Medulla oblongata (tissue), 1 donor: ENCODE data around the gene ATXN1.
A peak's percentile ranks its signal among the peaks of the same experiment; 100 is the strongest.

ENCODE experiments used
- DNase-seq: peaks from one replicate; pipeline ENCODE4 v3.0.0-alpha.2; 2015; ENCODE audit errors: extremely low spot score

The ATXN1 gene

GRCh38 chr6:16743664-16744210 lies 17.5 kb downstream of the ATXN1 start:
- DNase-seq: no peak

- no peak for DNase-seq
Observed at GRCh38 chr6:16742116-16742515, 19.1 kb downstream of the ATXN1 start.

DNA sequence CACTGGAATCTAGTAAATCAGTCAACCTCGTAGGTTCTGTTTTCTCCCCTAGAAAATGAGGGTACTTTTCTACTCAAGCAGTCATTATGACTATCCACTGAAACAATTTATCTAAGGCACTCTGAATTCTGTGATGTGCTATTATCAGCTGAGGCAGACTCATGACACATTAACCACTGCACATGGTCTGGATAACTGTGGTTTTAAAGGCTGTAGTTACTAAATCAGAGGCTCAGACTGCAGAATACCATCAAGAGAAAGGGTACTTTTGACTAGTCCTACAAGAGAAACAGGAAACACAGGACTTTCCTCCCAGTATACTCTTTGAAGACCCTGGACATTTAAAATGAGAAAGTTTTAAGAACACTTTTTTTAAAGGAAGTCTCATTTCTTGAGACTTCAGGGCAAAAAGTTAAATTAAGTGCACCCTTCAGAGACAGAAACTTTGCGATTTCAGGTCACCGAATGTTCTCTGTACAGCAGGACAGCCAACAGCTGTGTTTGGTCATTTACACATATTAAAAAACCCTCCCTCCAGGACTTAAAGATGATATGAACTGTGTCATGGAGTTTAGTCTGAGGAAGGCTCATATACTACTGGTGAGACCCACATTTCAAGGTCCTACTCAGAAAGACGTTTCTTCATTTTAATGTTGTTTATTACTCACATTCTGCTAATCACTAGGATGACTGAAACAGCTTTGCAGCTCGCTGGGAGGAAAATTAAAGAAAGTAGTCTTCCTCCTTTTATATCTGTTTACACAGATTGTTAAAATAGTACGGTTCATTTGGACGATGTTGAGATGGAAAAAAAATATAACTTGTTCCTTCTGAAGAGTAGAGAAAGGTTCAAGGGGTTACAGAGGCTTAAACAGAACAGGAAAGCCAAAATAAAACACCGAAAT lies 19.9 kb downstream of the ATXN1 start:
- DNase-seq: no peak

DNA sequence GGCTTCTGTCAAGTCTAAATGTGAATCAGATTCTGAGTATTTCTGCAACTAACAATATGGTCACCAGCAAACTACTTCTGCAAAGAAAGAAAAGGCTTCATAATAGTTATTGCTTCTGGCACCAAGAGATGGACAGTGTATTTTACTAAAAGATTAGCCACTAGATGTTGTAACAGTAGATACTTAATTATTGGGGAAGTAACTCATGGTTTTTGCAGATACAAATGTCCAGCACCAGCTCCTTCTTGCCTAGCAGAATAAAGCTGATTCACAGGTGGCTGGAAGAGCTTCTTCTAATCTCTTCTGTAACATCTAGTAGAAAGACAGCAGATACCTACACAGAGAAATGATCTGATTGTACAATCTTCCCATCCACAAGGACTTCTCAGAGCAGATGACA lies 21.2 kb downstream of the ATXN1 start:
- DNase-seq: no peak

DNA sequence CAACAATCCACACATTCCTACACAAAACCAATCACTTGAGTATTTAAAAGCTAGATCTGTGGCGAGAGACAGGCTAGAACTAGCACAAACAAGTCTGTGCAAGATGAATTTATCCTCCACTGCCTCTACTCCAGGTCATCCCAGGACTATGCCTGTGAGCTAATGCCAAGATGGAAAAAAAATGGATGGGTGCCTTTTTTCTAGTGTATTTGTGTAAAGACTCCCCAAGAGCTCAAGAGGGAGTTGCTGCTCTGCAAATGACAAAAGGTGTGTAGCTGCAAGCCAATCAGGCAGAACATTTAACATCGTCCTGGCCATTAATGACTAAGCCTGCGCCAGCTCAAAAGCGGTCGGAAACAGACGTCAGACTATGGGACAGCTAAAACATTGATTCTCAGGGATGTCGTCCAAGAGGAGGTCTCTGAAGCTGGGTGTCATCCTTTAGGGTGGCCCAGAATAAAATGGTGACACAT lies 21.9 kb downstream of the ATXN1 start:
- peak; percentile 76 for DNase-seq

- no peak for DNase-seq
Observed at GRCh38 chr6:16737925-16738324, 23.3 kb downstream of the ATXN1 start.

DNA sequence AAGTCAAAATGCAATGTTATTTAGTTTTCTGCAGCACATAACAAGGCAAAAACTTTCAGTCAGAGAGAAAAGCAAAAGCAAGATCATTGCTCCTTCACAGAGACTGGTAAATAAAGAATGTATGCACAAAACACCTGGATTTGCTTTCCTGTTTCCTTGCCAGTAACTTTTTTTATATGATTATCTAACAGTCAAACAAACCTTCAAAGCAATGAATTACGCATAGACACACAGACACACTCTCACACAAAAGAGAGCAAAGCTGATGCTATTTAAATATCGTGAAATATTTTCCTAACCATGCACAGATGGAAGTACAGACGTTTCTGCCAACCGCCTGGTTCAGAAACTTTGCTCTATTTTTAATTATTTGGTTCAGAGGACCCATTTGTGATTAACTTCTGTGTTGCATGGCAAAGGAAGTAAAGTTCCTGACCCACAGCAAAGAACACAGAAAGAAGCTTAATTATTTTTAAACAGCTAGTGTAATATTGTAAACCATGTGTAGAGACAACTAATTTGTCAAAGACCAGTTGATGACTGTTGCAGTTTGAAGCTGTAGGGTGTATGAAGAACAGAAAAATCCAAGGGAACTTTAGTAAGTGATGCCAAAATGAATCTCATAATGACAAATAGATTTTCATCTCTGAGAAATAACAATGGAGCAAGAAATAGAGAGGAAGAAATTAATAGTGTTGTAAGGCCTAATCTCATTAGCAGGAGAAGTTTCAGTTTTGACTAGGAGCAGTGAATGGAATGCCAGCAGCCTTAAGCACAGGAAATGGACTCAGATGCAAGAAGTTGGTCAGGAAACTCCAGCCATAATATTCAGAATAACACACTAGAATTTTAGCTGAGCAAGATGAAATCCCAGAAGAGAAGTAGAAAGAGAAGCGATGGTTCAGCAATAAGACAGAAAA lies 24.1 kb downstream of the ATXN1 start:
- DNase-seq: no peak

DNA sequence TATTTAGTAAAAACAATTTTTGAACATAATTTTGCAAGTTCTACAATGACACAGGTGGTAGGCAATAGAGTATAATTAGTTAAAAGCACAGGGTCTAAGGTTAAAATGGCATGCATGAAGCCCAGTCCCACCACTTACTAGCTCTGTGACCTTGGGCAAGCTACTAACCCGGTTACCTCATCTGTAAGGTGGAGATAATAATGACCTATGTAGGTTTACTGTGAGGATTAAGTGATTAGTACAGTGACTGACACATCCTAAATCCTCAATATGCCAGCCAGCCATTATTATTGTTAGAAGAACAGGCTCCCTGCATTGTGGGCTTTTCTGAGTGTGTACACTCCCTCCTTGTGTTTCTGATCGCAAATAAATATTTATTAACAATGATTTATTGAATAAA lies 26.2 kb downstream of the ATXN1 start:
- DNase-seq: no peak

DNA sequence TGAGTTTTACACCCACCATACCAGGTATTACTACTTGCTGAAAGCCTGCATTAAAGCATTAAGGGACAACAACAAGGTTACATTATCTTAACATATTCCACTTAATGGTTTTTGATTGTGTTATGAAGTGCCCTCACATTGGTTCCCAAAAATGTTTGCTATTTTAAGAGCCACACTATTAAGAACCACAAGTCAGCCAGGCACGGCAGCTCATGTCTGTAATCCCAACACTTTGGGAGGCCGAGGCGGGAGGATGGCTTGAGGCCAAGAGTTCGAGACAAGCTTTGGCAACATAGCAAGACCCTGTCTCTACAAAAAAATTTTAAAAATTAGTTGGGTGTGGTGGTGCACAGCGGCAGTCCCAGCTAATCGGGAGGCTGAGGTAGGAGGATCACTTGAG lies 28.2 kb downstream of the ATXN1 start:
- DNase-seq: no peak

DNA sequence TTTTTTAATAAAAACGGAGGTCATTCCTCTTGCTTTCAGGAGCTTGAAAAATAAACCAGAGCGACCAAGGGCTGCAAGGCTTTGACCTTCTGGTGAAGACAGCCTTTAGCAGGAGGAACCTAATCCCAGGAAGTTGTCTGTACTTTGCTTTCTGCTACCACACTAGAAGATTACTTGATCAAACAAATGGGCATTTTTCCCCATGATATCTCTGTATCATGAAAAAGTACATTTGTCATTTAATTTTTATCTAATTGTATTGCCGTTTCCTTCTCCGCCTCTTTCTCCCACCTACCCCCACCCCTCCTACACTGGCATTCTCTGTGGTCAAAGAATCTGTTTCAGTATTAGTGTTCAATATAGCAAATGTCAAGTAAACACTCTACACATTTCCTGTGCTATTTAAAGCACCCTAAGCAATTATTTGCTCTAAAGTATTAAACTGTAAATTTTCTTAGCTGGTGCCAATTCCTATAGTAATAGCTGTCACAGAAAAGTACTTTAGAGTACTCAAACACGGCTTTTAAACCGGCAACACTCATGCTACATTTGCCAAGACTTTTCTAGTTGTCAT lies 29.7 kb downstream of the ATXN1 start:
- DNase-seq: no peak

- DNase-seq: no peak
Observed at GRCh38 chr6:16730738-16731477, 30.4 kb downstream of the ATXN1 start.

GRCh38 chr6:16729744-16730143 lies 31.5 kb downstream of the ATXN1 start:
- no peak for DNase-seq

DNA sequence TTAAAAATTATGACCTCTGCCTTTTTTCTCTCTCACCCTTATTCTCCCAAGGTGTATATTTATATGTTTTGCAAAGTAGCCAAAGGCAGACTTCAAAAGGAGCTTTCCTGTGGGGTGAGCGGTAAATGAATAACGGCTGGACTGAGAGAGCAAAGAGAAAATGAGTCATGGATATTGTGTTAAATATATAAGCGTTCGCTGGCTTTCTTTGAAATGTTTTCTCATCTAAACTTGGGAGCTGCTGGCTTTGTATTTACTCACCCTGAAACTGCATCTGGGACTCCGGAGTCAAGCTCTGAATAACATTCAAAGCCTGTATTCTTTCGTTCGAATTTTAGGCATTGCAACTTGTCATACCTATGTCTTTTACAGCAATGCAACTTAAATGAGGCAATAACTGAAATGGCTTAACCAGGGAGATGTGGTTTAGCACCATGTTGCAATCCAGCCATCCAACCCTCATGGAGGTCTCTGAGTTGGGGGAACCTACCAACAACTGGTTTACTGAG lies 32.0 kb downstream of the ATXN1 start:
- DNase-seq: no peak

- DNase-seq: no peak
Observed at GRCh38 chr6:16728513-16729182, 32.6 kb downstream of the ATXN1 start.

- DNase-seq: peak; percentile 67
Observed at GRCh38 chr6:16727996-16728395, 33.3 kb downstream of the ATXN1 start.

GRCh38 chr6:16725145-16725864 lies 36.0 kb downstream of the ATXN1 start:
- DNase-seq: no peak

DNA sequence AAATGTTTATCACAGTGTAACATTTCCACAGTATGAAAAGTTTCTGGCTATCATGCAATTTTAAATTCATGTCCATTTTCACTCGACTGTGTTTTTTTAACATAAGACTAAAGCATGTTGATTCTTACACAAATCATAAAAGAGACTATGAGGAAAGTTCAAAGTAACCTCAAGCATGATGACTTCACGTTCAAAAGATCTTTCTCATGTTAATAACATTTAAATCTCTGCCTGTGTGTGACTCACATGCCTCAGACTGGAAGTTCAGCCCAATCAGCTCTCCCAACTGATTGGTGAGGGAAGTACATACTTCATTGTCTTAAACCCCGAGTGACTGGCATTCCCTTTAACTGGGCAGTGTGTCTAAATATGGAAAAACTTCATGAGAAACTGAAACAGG lies 37.4 kb downstream of the ATXN1 start:
- DNase-seq: no peak

DNA sequence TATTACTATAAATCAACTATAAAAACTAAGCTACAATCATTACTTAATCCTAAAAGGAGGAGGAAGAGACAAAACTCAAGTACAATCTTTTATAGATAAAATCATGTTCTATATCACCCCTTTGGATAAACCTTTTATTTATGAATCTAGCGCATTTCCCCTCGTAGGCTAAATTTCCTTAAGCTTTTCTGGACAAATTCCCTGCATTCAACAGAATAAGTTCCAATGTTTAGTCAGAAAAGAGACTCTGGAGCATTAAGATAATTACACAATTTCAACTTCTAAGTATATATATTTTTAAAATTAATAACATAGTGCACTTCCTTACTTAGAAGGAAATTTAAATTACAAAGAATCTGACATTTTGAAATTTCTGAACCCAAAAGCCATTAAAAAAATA lies 37.9 kb downstream of the ATXN1 start:
- DNase-seq: no peak

GRCh38 chr6:16722630-16723029 lies 38.6 kb downstream of the ATXN1 start:
- no peak for DNase-seq

DNA sequence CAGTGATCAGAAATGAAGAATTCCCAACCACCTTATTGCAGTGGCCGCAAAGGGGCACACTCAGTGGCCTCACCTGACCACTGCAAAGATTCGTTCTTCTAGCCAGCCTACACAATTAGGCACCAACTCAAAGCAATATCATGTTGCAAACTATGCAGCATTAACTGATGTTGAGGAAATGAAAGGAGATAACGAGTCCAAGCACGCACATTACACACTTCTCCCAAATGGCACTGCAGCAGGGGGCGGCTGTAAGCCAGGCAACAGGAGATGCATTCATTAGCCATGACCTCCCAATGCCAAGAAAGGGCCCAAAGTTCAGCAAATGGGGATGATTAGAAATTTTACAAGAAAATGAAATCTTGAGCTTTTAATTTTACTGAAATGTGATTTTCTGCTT lies 39.3 kb downstream of the ATXN1 start:
- no peak for DNase-seq
